HUES64 (cell line): ENCODE data around the gene METTL9.

Experiments used
- H3K27ac ChIP-seq: 2 replicates; pipeline ENCODE4 v1.7.0; 2013; ENCODE audit warnings: low read depth, low read length, inconsistent platforms
- H3K27me3 ChIP-seq: 2 replicates; pipeline ENCODE4 v1.6.1; 2013; ENCODE audit warnings: mild to moderate bottlenecking, low read length; ENCODE audit not compliant: insufficient read depth
- H3K36me3 ChIP-seq: 2 replicates; pipeline ENCODE4 v1.6.1; 2013; ENCODE audit warnings: mild to moderate bottlenecking, low read length; ENCODE audit not compliant: insufficient read depth
- H3K4me1 ChIP-seq: 2 replicates; pipeline ENCODE4 v1.6.1; 2013; ENCODE audit warnings: mild to moderate bottlenecking, low read length, moderate library complexity; ENCODE audit not compliant: insufficient read depth
- H3K4me3 ChIP-seq: 2 replicates; pipeline ENCODE4 v1.5.1; 2013; ENCODE audit warnings: mild to moderate bottlenecking, low read length, moderate library complexity
- H3K9ac ChIP-seq: 2 replicates; pipeline ENCODE4 v1.6.1; 2013; ENCODE audit warnings: mild to moderate bottlenecking, low read depth, low read length
- H3K9me3 ChIP-seq: 2 replicates; pipeline ENCODE4 v1.6.1; 2013; ENCODE audit warnings: low read depth, low read length; ENCODE audit not compliant: insufficient read depth
- WGBS: fragments of 150-250, 120-280 bp; methylation state at CpG from one replicate; pipeline ENCODE4 v1.1.7; 2013; ENCODE audit warnings: missing lambda C conversion rate; 5-methylcytosine and 5-hydroxymethylcytosine counted together

METTL9 gene

DNA sequence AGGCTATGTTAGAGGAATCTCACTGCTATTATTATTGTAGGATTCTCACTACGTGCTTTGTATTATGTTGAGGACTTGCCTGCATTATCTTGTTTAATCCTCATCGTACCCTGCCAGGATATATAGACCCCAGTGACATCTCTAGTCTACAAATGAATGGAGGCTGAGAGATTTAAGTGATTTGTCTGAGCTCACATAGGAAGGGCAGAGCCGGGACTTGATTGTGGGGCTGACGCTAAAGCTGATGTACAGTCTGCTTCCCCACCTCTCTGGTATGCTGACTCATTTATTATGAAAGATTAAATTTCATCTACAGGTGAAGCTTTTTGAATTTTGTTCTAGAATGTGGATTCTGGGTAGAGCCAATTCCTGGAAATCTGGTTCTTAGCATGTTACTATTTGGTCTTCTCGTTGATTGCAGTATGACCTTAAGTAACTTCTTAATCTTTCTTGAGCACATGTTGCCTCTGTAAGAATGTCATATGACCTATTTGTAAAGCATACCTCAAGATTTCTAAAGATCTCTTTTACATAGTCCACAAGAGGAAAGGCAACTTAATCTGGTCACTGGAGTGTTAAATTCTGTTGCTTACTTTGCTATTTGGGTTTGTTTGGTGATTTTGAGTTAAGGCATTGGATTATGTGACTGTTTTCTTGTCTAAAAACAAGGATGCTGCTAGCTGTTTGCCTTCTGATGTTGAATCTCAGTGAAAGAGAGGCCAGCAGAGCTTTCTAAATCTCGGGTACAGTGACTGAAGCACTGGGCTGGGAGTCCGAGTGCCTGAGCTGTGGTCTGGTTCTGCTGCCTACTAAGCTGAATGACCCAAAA lies 12.4 kb downstream of the METTL9 start:
- Histone ChIP-seq H3K9ac (no peak overlapping the region), H3K27me3 (no peaks in the 10 kb centered on the region), H3K4me1 (peaks cover 50% of the 10 kb centered on the region), H3K4me3 (no peak overlapping the region), H3K27ac (no peak overlapping the region; the same call in 1 of the 2 replicates), H3K9me3 (no peaks in the 10 kb centered on the region), H3K36me3 (peaks cover 13% of the 10 kb centered on the region; the same call in 1 of the 2 replicates)
- WGBS: 84% methylated on average over 5 of the region's 7 CpGs

DNA sequence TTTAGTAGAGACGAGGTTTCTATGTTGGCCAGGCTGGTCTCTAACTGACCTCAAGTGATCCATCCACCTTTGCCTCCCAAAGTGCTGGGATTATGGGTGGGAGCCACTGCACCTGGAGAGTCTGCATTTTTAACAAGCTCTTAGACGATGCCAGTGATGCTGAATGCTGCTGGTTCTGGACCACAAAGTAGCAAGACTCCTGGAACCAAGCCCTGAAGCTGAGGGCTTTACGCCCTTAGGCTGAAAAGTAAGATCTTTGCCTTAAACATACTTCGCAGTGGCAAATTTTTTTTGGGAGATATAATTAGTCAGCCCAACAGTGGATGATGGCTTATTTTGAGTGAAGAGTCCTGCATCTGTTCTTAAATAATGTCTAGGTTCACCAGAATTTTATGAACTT lies 14.0 kb downstream of the METTL9 start:
- H3K36me3 ChIP-seq: peaks cover 22% of the 10 kb centered on the region; the same call in 1 of the 2 replicates

DNA sequence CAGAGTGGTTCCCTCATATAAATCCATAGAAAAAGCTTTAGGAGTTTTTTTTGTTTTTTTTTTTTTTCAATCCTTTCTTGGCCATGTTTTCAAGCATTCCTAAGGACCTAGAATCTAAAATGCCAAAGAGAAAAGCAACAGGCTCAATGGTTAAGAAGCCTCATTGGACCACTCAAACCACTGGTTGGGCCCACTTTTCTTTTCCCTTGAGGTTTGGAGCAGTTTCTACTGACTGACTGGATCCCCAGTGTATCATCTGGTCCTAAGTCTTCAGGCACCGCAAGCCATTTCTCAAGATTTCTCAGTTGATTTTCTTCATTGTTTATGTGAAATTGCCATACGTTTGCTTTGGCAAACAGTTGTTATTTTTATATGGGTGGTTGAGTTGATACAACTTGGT lies 14.4 kb downstream of the METTL9 start:
- Histone ChIP-seq H3K4me1 (peaks cover 41% of the 10 kb centered on the region), H3K27ac (no peak overlapping the region)

More for the DNA sequence above, 14.0 kb downstream of the METTL9 start:
- Histone ChIP-seq H3K9ac (no peak overlapping the region), H3K4me3 (no peak overlapping the region), H3K9me3 (no peaks in the 10 kb centered on the region), H3K27me3 (no peaks in the 10 kb centered on the region), H3K4me1 (peaks cover 45% of the 10 kb centered on the region), H3K27ac (no peak overlapping the region)
- 98% methylated on average over 4 of the region's 4 CpGs for WGBS

DNA sequence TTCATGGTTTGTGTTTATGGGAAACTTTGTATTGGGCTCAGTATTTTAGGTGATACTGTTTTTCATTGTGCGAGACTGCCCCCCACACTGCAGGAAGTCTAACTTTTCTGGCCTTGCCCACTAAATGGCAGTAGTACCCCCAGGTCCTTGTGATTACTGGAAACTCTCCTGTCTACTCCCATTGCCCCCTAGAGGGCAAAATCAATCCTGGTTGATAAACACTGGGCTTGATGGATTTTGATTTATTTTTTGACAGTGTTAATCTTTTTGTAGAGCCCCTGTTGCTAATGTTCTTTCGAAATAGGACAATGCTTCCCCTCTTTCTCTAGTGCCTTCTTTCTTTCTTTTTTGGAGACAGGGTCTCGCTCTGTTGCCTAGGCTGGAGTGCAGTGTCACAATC lies 15.5 kb downstream of the METTL9 start:
- Histone ChIP-seq H3K9ac (no peak overlapping the region), H3K9me3 (no peaks in the 10 kb centered on the region), H3K27ac (no peak overlapping the region), H3K27me3 (no peaks in the 10 kb centered on the region), H3K36me3 (peaks cover 26% of the 10 kb centered on the region; the same call in 1 of the 2 replicates), H3K4me1 (peaks cover 30% of the 10 kb centered on the region), H3K4me3 (no peak overlapping the region)
- WGBS: 96% methylated on average over 3 of the region's 3 CpGs

More for the DNA sequence above, 14.4 kb downstream of the METTL9 start:
- H3K4me3 ChIP-seq: no peak overlapping the region
- peaks cover 23% of the 10 kb centered on the region; the same call in 1 of the 2 replicates for H3K36me3 ChIP-seq
- no peak overlapping the region for H3K9ac ChIP-seq
- no peaks in the 10 kb centered on the region for H3K27me3 ChIP-seq
- 96% methylated on average over 2 of the region's 2 CpGs for WGBS
- no peaks in the 10 kb centered on the region for H3K9me3 ChIP-seq

DNA sequence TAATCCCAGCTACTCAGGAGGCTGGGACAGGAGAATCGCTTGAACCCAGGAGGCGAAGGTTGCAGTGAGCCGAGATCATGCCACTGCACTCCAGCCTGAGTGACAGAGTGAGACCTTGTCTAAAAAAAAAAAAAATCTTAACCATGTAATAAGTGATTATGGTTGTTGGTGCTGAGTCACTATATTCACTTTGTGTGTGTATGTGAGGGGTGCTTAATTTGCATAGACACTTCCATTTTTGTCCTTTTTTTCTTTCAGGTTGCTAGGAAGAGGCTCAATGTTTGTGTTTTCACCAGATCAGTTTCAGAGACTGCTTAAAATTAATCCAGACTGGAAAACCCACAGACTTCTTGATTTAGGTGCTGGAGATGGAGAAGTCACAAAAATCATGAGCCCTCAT lies 18.2 kb downstream of the METTL9 start:
- H3K36me3 ChIP-seq: peaks cover 38% of the 10 kb centered on the region; the same call in 1 of the 2 replicates
- no peak overlapping the region for H3K9ac ChIP-seq
- WGBS: 98% methylated on average over 3 of the region's 3 CpGs
- H3K27ac ChIP-seq: no peak overlapping the region
- peaks cover 3% of the 10 kb centered on the region; the same call in 1 of the 2 replicates for H3K4me1 ChIP-seq
- no peaks in the 10 kb centered on the region for H3K9me3 ChIP-seq
- H3K27me3 ChIP-seq: no peaks in the 10 kb centered on the region
- H3K4me3 ChIP-seq: no peak overlapping the region

DNA sequence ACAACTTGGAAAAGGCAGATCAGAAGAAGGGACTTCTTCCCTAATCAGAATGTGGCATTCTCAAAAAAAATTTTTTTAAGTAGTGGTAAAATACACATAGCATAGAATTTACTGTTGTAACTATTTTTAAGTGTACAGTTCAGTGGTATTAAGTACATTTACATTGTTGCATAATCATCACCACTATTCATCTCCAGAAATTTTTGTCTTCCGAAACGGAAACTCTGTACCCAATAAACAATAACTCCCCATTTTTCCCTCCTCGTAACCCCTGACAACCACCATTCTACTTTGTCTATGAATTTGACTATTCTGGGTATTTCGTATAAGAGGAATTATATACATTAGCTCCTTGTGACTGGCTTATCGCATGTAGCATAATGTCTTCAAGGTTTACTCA lies 18.9 kb downstream of the METTL9 start:
- no peaks in the 10 kb centered on the region for H3K4me1 ChIP-seq
- no peaks in the 10 kb centered on the region for H3K9me3 ChIP-seq
- no peak overlapping the region for H3K4me3 ChIP-seq
- WGBS: 94% methylated on average over 3 of the region's 5 CpGs
- no peak overlapping the region for H3K9ac ChIP-seq
- no peak overlapping the region for H3K27ac ChIP-seq
- peaks cover 40% of the 10 kb centered on the region; the same call in 1 of the 2 replicates for H3K36me3 ChIP-seq
- H3K27me3 ChIP-seq: no peaks in the 10 kb centered on the region

DNA sequence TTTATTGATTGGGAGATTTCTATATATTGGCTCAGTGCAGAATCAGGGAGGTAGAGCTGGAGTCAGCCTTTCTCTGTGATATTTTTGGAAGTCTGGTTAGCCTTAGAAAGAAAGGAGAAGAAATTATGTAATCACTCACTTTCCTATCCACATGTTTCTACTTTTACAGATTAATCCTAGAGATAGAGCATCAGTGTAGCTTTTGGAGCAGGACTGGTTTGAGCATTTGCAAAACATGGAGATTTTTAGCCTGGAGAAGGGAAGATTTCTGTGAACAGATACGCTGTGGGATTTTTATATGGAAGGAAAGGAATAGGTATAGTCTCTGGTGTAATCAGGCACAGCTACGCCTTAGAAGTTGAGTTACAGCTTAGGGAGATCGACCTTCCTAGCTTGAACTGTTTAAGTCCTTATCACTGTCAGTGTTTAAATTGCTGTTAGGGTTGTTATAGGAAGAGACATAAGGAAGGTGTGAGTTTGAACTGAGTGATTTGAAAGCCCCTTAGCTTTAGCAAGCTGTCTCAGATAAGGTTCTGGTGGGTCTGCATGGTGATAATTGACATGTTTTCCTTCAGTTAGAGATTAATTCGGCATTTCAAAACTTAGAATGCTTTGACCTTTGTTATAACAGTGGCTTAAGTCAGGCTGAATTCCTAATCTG lies 20.5 kb downstream of the METTL9 start:
- WGBS: 93% methylated on average over 4 of the region's 4 CpGs
- Histone ChIP-seq H3K4me1 (no peaks in the 10 kb centered on the region), H3K9me3 (no peaks in the 10 kb centered on the region), H3K36me3 (peaks cover 46% of the 10 kb centered on the region), H3K4me3 (no peak overlapping the region), H3K9ac (no peak overlapping the region), H3K27ac (no peak overlapping the region), H3K27me3 (no peaks in the 10 kb centered on the region)

DNA sequence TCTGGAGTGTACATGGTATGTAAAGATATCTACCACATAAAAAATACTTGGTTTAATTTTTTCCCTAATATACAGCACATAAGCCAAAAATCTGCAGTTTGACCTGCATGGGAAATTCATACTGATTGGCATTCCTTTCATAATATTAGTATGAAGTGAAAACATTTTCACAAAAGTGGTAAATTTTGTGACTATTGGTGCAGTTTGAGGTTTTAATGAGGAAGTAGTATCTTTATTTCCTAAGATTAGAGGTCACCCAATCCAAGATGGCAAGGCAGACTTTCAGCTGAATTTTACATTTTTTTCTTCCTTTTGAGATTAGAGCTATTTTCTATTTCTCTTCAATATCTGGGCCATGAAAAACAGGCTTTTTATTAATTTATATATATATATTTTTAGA lies 21.2 kb downstream of the METTL9 start:
- no peaks in the 10 kb centered on the region for H3K4me1 ChIP-seq
- H3K27me3 ChIP-seq: no peaks in the 10 kb centered on the region
- H3K36me3 ChIP-seq: peaks cover 52% of the 10 kb centered on the region
- H3K27ac ChIP-seq: no peak overlapping the region
- H3K9me3 ChIP-seq: no peaks in the 10 kb centered on the region
- H3K4me3 ChIP-seq: no peak overlapping the region
- H3K9ac ChIP-seq: no peak overlapping the region

DNA sequence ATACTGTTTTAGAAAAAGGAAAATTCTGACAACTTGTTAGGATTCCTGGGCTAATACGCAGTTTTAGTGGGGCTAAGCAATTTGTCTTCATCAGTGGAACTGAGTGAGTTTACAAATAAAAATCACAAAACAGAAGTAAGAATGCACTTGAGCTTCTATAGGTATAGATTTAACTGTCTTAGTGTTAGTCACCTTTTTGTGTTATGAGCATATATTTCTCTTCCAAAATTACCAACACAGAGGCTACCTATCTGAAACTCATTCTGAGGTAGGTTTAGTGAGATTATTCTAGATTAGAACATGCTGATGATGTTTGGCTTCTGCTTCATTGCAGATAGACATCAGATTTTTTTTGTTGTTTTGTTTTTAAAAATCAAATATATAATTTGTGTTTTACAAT lies 23.2 kb downstream of the METTL9 start:
- H3K4me3 ChIP-seq: no peak overlapping the region

DNA sequence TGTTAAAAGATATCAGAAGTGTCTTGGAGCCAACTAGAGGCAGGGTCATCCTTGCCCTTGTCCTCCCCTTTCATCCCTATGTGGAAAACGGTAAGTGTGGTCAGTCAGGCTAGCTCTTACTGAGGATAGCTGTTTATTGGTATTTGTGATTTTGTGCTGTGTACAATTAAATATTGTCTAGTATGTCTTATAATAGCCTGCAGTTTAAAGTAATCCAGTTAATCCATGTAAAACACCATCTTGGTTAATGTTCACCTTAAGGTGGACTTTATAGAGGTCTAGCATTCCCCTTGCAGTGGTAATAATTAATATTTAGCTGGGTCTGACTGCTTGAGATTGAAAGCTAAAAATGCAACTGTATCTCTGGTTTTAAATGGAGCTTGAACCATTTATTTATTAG lies 25.6 kb downstream of the METTL9 start:
- 100% methylated on average over 1 of the region's 1 CpG for WGBS
- H3K9me3 ChIP-seq: no peaks in the 10 kb centered on the region; the same call in 1 of the 2 replicates
- no peaks in the 10 kb centered on the region for H3K4me1 ChIP-seq
- peaks cover 73% of the 10 kb centered on the region for H3K36me3 ChIP-seq
- no peak overlapping the region for H3K9ac ChIP-seq
- H3K27me3 ChIP-seq: no peaks in the 10 kb centered on the region
- H3K4me3 ChIP-seq: no peak overlapping the region
- H3K27ac ChIP-seq: no peak overlapping the region

More for the DNA sequence above, 23.2 kb downstream of the METTL9 start:
- 80% methylated on average over 1 of the region's 1 CpG for WGBS
- Histone ChIP-seq H3K4me1 (no peaks in the 10 kb centered on the region), H3K27ac (no peak overlapping the region), H3K9ac (no peak overlapping the region), H3K9me3 (no peaks in the 10 kb centered on the region), H3K27me3 (no peaks in the 10 kb centered on the region), H3K36me3 (peaks cover 64% of the 10 kb centered on the region)

DNA sequence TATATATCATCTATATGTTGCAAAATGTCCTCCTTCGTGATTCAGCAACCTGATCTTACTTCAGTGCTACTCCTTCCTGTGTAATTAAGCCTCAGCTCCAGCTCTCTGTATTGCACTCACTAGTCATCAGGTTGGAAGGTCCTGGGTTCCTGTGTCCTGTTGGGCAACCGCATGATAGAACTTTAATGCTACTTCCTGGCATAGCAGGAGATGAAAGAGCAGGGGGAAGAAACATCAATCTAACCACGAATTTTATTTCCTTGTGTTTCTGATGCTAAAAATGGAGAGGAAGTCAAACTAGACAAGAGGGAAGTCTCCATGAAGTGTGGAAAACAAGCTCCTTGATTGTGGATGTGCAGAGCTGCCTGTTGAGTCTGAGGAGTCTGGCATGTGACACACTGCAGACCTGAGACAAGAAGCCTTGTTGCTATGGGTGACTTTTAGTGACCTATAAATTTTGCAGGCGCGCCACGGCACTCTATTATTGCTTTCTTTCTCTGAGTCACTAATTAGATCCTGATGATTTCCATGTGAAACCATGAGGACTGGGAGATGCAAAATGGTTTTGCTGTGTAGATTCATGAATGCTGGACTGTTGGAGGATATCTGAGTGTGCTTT lies 27.4 kb downstream of the METTL9 start:
- Histone ChIP-seq H3K4me3 (no peak overlapping the region), H3K27me3 (no peaks in the 10 kb centered on the region), H3K4me1 (no peaks in the 10 kb centered on the region), H3K9ac (no peak overlapping the region), H3K36me3 (peaks cover 70% of the 10 kb centered on the region), H3K27ac (no peak overlapping the region; the same call in 1 of the 2 replicates), H3K9me3 (no peaks in the 10 kb centered on the region; the same call in 1 of the 2 replicates)
- WGBS: 97% methylated on average over 6 of the region's 6 CpGs
